ENCODE data around the gene PROM1. TPM values are rescaled to one million over a fixed set of nuclear protein-coding genes. Genes with fewer than 3 reads are reported as not detected.

PROM1 gene
- total and polyA plus RNA-seq, 2 of the 13 experiments (the other 11 are each of a cell fraction or from before 2014, with no cell fraction given), result 3.9 to 16.4 TPM

DNA sequence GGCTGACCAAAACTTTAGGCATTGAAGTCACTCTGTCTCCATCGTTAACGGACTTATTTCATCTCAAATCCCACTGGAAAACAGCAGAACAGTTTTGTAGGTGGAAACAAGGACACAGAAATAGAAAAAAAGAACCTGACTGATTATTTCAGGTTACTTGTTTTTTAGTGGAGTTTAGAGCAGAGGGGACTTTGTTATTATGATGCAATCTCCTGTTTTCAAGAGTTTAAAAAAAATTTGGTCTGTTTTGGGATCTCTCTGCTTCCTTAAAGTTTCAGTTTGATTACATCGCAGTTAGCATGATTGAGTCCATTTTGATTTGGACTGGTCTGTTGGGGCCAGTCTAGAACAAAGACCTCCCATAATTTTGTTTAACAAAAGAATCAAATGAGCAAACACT is 13.6 kb downstream of the PROM1 start:
- Histone ChIP-seq H4K20me1 (ENCODE audit: insufficient read depth, low read length) (no peaks in the 10 kb centered on the region), H3K79me2 (ENCODE audit: insufficient read depth, low read length) (no peaks in the 10 kb centered on the region), H3K27ac (ENCODE audit: extremely low read length, insufficient read depth, low read length) (no peak overlapping the region), H3K27me3 (ENCODE audit: control insufficient read depth in 1 of 2, insufficient read depth in 2 of 2, low read length in 2 of 2) (no peaks in the 10 kb centered on the region; a peak in 1 of 5 replicates), H3K9ac (ENCODE audit: insufficient read depth, low read depth, low read length) (no peak overlapping the region), H3K9me3 (ENCODE audit: low read length) (no peaks in the 10 kb centered on the region), H3K4me2 (ENCODE audit: low read depth, low read length) (no peak overlapping the region), H2AFZ (ENCODE audit: low read length) (no peak overlapping the region), H3K36me3 (replicated peaks in 1 of 2; ENCODE audit: control insufficient read depth in 1 of 2, insufficient read depth in 2 of 2, low read length in 2 of 2) (no peaks in the 10 kb centered on the region), H3K4me3 (replicated peaks in 1 of 3; ENCODE audit: insufficient read depth in 1 of 3, low read depth in 2 of 3, low read length in 3 of 3) (no peak overlapping the region), H3K4me1 (ENCODE audit: insufficient read depth, low read length) (peaks cover 14% of the 10 kb centered on the region; the same call in 1 of the 2 replicates)
- in situ Hi-C loops (cut with HindIII; ENCODE audit: extremely low pct_ligation_motif_present, low pct_unique_long_range_greater_than_20kb), result no loop called here
- FAIRE-seq (no peak), ATAC-seq (no peak), DNase-seq (ENCODE audit: low spot score) (no peak)
- ChIA-PET CTCF (ENCODE audit: low intra/inter-chr PET ratio, low total read pairs) (no interaction called here), POLR2A (no interaction called here)
- no TSS peak for BruUV-seq (replicated peaks)
- TF ChIP-seq MLXIP (CRISPR knock-in tag; IDR thresholded peaks at IDR 0.05; ENCODE audit: borderline replicate concordance), result no peak
- TF ChIP-seq ATF7 (IDR thresholded peaks at IDR 0.05), result peak; percentile 23; the same call in 1 of the 2 replicates
- no peak for TF ChIP-seq ATF7 (CRISPR knock-in tag; IDR thresholded peaks at IDR 0.05)
- intact Hi-C loops (cut with micrococcal nuclease; ENCODE audit: unreplicated experiment), result no loop called here
- WGBS (ENCODE audit: low lambda C conversion rate), result 60% methylated on average over 3 of the region's 3 CpGs

DNA sequence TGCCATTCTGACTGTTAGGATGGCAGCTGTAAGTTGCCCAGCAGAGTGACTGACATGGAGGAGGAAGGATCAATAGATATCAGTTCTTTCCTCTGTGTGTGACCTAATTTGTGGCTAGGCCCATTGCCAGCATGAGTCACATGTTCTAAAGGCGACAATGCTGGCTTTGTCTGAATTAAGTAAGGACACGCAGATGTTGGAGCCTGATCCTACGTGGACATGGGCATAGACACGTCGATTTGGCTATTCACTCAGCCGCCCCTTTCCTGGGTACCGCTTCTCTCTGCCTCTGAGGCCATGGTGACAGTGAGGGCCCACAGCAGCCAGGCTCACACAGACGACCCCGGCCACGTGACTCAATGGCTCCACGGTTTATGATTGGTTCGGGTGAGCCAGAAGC is 16.3 kb downstream of the PROM1 start:
- intact Hi-C loops (cut with micrococcal nuclease; ENCODE audit: unreplicated experiment) (no loop called here), in situ Hi-C loops (cut with HindIII; ENCODE audit: extremely low pct_ligation_motif_present, low pct_unique_long_range_greater_than_20kb) (no loop called here)
- Histone ChIP-seq H3K36me3 (replicated peaks in 1 of 2; ENCODE audit: control insufficient read depth in 1 of 2, insufficient read depth in 2 of 2, low read length in 2 of 2) (no peaks in the 10 kb centered on the region), H3K4me3 (replicated peaks in 1 of 3; ENCODE audit: insufficient read depth in 1 of 3, low read depth in 2 of 3, low read length in 3 of 3) (no peak overlapping the region), H3K27me3 (ENCODE audit: control insufficient read depth in 1 of 2, insufficient read depth in 2 of 2, low read length in 2 of 2) (no peaks in the 10 kb centered on the region; a peak in 1 of 5 replicates), H3K27ac (ENCODE audit: extremely low read length, insufficient read depth, low read length) (no peak overlapping the region), H3K79me2 (ENCODE audit: insufficient read depth, low read length) (no peaks in the 10 kb centered on the region), H3K4me2 (ENCODE audit: low read depth, low read length) (no peak overlapping the region; the same call in 1 of the 2 replicates), H3K9ac (ENCODE audit: insufficient read depth, low read depth, low read length) (no peak overlapping the region), H3K4me1 (ENCODE audit: insufficient read depth, low read length) (peaks cover 14% of the 10 kb centered on the region; the same call in 1 of the 2 replicates), H4K20me1 (ENCODE audit: insufficient read depth, low read length) (no peaks in the 10 kb centered on the region), H3K9me3 (ENCODE audit: low read length) (no peaks in the 10 kb centered on the region), H2AFZ (ENCODE audit: low read length) (no peak overlapping the region)
- POLR2A ChIA-PET, result no interaction called here
- ATAC-seq (peak; percentile 55), FAIRE-seq (no peak), DNase-seq (ENCODE audit: low spot score) (peak; percentile 52)
- no TSS peak for BruUV-seq (replicated peaks)
- WGBS (ENCODE audit: low lambda C conversion rate), result 64% methylated on average over 6 of the region's 12 CpGs
- CTCF ChIA-PET (ENCODE audit: low intra/inter-chr PET ratio, low total read pairs), result no interaction called here
- TF ChIP-seq, protein P1, sequence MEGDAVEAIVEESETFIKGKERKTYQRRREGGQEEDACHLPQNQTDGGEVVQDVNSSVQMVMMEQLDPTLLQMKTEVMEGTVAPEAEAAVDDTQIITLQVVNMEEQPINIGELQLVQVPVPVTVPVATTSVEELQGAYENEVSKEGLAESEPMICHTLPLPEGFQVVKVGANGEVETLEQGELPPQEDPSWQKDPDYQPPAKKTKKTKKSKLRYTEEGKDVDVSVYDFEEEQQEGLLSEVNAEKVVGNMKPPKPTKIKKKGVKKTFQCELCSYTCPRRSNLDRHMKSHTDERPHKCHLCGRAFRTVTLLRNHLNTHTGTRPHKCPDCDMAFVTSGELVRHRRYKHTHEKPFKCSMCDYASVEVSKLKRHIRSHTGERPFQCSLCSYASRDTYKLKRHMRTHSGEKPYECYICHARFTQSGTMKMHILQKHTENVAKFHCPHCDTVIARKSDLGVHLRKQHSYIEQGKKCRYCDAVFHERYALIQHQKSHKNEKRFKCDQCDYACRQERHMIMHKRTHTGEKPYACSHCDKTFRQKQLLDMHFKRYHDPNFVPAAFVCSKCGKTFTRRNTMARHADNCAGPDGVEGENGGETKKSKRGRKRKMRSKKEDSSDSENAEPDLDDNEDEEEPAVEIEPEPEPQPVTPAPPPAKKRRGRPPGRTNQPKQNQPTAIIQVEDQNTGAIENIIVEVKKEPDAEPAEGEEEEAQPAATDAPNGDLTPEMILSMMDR (CRISPR knock-in tag; IDR thresholded peaks at IDR 0.05), result no peak
- TF ChIP-seq ZNF747 (CRISPR knock-in tag; IDR thresholded peaks at IDR 0.05; ENCODE audit: borderline replicate concordance) (no peak), ZNF691 (CRISPR knock-in tag; IDR thresholded peaks at IDR 0.05; ENCODE audit: borderline replicate concordance, low read depth) (no peak), TFE3 (CRISPR knock-in tag; IDR thresholded peaks at IDR 0.05) (0 out of 2 replicates have a peak, but pooled peaks have one; percentile 48), ZNF704 (CRISPR knock-in tag; IDR thresholded peaks at IDR 0.05; ENCODE audit: borderline replicate concordance) (no peak), ZNF737 (CRISPR knock-in tag; IDR thresholded peaks at IDR 0.05; ENCODE audit: borderline replicate concordance) (no peak)

All from HepG2 (cell line).